NOMO-1 treated with dmso at 0.1 percent for 144 hours (cell line): ENCODE results near the gene HS1BP3.

Experiments used
- DNase-seq: peaks from one replicate; lab custom pipeline; 2025; ENCODE audit not compliant: unreplicated experiment; lab: John Stamatoyannopoulos, UW

Gene HS1BP3

DNA sequence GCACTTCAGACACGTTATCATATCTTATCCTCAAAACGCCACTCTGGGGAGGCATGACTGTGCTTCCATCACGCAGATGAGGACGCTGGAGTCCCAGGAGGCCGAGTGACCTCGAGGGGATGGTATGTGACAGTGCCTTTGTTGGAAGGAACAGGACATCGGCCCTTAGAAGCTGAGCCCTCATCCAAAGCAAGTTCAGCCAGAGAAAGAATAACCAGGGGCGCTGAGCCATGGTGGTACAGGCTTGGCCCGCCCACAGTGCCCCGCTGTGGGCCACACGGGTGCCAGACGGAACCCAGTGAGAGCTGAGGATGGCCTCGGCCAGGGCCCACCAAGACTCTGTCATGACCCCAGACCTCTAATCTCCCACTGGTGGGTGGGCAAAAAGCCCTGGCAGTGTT, 31.3 kb downstream of the HS1BP3 start:
- DNase-seq = no peak

DNA sequence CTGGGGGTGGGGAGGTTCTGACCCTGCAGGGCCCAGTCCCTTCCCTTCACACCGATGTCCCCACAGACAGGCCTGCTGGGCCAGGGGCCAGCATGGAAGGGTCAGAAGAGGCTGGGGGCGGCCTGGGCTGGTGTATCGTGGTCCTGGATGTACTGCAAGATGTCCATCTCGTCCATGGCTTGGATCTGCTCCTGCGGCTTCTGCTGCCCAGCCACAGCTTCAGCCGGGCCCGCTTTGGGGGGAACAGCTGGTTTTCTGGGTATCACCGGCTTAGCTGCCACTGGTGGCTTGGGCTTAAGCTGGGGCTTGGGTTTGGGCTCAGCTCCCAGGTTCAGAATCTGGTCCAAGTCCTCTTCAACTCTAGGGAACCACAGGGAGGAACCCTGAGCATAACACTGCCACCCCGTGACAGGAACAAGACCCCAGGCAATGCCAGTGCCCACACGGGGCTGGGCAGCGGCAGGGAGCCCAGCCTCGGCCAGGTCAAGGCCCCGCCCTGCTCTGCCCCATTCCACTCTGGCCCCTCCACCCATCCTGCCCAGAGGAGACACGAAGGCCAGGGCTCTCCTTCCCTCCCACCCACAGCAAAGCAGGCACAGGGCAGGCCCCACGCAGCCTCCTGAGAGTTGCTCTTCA, 31.9 kb downstream of the HS1BP3 start:
- no peak for DNase-seq

DNA sequence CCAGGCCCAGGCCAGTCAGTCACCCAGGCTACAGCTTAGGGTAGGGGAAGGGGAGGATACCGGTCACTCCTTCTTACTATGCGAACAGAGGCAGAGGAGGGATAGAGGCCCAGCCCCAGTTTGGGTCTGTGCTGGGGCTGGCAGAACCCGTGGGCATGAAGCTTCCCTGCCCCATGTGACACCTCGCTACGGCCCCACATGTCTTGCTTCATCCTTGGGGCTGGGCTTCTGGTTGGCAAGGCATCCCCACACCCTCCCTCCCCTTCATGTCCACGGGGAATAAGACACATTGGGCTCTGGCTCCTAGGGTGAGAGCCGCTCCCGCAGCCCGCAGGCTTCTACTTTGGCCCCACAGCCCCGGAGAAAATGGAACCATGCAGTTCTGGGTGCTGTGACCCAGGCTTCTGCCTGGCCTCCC, 32.4 kb downstream of the HS1BP3 start:
- DNase-seq = no peak

DNA sequence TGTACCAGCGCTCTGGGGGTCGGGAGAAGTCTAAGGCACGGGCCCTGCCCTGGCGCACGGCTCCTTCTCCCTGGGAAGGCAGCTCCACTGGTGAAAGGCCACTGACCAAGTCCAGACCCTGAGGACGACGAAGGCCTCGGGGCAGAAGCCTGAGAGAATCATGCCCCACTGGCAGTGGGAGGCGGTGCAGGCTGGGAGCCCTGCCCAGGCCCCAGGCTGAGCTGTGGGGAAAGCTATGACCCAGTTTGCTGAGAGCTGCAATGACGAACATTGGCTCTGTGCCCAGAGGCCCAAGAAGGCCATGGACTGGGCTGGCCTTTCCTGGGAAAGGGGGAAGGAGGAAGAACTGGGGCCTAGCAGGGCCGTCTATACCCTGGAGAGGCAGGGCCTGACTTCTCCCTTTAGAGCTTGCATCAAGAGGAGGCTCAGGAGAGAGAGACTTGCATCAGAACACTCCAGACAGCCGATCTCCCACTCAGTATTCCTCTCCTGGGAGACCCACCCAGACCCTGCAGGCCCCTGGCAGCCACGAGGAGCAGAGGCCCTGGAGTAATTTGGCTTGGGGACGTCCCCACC, 32.9 kb downstream of the HS1BP3 start:
- DNase-seq = no peak

DNA sequence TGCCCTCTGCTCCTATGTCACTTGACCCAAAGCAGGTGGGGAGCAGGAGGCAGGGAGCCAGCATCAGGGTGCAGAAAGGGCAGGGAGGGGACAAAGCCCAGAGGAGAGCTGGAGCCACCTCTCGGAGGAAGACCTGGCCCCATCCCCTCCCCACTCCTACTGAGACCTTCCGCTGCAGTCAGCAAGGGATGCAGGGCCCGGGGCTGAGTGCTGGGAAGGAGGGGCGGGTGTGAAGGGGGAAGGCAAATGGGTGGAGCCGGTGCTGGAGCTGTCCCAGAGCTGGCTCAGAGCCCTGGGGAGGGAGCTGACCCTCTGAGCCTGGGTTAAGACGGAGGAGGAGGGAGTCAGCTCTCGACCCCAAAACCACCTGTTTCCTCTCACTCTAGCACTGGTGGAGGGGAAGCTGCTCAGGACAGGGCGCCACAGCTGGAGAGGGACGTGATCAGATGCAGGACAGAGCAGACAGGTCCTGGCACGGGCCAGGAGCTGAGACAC, 33.8 kb downstream of the HS1BP3 start:
- no peak for DNase-seq

DNA sequence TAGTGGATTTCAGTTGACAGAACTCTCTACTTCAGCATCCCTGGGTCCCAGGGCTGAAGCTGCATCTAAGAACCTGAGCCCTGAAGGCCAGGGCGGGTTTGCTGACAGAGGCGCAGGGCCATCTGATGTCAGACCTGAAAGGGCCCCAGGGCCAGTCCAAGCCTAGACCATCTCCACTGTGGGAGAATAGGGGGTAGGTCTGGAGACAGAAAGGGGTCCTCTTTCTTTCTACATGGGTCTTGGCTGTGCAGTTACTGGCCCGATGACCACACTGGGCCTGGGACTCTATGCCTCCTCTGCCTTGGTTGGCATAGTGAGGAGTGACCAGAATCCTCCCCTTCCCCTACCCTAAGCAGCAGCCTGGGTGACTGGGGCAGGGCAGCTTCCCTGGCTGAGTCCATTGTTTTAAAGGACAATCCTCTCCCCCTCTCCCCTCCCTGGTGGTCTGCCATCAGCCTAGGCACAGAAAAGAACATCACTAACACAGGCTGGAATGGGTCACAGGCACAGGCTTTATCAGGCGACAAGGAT, 34.5 kb downstream of the HS1BP3 start:
- DNase-seq = no peak

DNA sequence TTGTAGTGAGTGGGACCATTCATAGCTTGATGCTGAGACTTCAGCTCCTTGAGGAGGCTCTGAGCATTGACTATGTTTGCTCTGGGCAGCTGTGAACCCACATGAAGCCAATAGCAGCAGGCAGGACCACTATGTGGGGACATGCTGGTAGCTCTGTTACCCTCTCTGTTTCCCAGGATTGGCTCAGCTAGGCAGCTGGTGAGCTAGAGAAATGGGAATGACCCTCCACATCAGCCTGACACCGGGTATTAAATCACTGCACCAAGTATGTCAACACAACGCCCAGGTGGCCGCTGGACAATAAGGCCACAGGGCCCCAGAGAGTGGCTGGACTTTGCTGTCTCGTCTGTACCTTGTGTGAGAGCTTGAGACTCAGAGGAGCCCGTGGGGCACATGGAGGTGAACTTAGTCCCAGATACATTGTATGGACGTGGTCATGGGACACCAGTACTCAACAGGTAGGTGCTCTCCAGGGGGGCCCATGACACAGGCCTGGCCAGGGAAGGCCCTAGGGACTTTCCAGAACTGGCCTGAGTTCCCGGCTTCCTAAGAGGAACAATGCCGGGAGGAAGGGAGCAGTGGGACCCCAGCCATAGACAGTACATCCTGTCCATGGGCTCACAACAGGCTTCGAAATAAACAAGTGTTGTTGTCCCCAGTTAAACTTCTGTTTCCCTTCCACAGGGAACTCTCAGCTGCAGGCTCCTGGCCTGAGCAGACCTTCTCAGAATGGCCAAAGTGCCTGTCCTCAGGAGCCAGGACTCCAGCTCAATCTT, 35.2 kb downstream of the HS1BP3 start:
- DNase-seq = no peak

DNA sequence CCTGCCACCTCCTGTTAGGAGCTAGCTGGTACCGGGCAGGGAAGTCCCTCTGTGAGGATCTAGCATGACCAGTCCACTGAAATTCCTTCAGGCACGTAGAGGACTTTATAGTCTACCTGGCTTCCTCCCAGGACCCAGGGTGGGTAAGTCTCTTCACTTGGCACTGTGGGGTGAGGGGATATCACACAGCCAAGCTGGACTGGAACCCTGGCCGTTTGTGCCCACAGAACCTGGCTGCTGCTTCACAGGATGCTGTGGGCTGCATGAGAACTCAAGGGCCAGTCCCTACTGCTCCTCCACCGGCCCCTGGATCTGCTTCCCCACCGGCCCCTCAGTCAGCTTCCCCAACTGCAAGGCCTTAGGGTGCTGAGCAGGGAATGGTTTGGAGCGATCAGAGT, 35.8 kb downstream of the HS1BP3 start:
- DNase-seq = no peak

DNA sequence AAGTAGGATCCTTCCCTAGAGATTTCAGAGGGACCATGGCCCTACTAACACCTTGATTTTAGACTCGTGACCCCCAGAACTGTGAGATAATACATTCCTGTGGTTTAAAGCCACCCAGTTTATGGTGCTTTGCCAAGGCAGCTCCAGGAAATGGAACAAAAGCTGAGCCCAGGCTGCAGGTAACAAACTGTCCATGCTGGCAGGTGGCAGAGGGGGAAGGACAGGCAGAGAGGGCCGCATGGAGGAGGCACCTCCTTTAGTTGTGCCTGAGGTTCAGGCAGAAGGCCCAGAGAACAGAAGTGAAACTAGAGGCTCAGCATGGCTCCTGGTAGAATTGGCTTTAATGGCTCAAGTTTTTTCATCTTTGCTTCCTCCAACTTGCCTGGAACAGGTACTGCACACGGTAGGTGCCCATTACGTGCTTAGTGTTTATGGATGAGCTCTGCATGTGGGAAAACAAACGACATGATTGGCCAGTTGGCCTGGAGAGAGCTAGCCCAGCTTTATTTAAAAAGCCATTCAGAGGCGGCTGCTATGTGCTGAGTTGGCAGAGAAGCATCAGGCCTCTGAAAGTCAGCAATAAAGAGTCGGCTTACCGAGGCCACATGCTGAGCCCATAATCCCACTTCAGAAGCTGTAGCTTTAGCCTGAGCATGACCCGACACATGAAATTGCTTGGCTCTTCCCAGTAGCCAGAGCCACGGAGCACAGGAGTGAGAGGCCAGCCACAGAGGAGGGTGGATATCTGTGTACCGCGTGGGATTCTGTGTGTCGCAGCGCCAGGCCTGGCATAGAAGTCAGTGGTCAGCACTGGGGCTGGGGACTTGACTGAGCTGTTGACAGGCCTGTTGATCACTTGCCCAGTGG, 36.5 kb downstream of the HS1BP3 start:
- DNase-seq = no peak

DNA sequence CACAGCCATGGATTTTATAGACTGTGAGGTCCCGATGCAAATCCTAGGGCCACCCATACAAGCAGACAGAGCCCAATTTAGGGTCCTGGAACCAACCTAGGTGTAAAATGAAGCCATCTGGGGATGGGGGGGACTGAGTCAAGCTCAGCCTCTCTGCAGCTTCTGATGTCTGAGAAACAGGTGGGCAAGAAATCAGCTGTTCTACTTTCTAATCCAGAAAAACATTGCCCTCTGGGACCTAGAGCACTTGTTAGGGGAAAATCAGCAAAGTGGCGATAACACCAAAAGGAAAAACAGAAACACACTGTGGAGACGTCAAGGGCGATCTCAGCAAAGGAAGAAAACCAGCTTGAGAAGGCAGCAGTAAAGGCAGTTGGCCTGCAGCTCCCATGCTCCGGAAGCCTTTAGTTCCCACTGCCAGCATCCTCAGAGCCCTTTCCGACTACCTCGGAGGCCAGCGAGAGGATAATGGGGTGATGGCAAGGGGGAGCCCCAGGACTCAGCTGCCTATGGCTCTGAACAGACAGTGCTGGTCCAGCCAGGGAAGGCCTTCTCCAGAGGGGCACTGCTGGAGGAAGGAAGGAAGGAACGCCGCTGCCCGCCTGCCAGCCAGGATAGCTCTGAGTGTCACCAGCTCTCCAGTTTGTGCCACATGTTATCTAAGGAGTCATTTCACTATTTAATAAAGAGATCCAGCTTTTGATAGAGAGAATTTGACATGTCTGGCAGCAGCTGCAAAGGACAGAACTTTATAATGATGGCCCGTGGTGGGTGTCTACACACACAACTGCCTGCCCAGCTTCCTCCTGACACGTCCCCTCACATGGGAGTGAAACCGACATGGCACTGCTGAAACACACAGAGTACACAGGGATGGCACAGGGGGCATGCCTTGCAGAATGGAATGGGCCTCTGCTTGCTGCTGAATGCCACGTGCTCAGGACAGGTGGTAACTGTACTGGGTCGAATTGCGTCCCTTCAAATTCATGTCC, 37.7 kb downstream of the HS1BP3 start:
- DNase-seq = no peak

DNA sequence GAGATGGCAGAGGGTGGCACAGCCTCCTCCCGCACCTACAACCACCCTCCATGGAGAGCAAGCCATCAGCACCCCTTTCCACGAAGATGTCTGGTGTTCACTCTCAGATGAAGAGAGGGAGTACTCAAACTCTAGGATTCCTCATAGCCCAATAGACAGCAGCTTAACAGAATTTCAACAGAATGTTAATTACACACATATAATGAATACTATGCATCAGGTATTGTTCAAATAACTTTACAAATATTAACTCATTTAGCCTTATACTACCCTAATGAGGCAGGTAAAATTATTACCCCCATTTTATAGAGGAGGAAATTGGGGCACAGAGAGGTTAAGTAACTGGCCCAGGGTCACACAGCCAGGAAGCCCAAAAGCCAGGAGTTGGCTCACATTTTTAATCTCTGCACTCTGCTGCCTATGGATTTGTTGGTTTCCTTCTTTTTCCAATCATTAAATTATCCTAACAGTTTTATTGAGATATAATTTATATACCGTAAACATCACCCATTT, 39.0 kb downstream of the HS1BP3 start:
- no peak for DNase-seq

DNA sequence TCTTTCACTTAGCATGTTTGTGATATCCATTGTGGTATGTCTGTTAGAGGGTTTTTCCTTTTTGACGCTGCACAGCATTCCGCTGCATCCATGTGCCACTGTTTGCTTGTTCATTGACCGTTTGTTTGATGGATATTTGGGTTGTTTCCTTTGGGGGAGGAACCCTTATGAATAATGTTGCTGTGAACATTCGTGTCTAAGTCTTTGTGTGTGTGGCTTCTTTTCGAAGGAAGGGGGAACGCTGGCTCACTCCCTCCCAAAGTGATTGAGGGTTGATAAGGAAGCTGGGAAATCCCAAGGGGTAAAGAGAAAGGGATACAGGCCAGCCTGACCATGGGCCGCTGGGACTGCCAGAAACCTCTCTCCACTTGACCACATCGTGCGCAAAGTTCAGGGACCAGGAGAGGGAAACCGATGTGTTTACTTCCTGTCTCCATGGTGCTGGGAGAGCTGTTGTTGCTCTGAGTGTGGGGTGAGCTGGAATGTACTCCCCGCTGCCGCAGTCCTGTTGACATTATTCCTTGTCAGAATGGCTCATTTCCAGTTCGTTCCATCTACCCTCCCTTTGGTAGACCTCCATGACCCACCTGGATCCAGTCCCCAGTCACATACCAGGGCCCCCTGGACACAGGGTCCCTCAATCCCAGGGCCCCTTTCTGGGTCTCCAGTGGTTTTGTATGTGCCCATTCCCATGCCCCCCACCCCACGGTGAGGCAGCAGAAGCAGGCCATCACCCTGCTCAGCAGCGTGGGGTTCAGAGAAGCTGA, 39.6 kb downstream of the HS1BP3 start:
- no peak for DNase-seq

DNA sequence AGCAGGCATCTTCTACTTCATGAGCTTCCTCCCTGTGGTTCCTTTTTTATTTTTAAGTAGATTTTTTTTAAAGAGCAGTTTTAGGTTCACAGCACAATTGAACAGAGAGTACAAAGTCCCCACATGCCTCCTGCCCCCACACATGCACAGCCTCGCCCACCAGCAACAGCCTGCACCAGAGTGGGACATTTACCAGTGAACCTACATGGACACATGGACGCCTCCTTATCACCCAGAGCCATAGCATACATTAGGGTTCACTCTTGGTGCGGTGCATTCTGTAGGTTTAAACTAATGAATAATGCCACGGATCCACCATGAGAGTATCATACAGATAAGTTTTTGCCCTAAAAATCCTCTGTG, 40.9 kb downstream of the HS1BP3 start:
- DNase-seq = no peak

DNA sequence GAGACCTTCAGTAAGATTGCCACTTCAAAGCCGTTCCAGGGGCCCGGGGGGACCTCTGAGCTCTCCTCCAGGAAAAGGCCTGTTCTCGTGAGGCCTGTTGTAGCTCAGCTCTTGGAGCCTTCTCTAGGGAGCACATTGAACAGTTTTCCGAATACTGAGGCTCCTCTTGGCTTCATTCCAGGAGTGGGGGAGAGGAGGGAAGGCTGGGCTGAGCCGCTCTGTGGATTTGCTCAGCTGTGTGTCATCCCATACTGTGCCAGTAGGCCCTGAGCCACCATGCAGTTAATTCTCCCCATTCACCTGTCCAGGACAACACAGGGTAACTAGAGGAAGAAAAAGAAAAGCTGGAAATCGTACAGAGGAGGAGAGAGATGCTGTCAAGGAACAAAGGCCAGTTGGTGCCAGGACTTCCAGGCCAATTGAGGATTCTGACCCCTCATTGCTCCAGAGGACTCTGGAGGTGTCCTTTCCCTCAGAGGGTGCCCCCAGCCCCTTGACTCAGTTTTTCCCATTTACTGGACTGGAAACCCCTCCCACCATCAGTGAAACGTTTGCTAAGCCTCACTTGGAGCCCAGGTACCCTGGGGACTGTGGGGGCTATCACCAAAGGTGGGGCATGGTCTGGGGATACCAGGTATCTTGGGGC, 41.4 kb downstream of the HS1BP3 start:
- no peak for DNase-seq

DNA sequence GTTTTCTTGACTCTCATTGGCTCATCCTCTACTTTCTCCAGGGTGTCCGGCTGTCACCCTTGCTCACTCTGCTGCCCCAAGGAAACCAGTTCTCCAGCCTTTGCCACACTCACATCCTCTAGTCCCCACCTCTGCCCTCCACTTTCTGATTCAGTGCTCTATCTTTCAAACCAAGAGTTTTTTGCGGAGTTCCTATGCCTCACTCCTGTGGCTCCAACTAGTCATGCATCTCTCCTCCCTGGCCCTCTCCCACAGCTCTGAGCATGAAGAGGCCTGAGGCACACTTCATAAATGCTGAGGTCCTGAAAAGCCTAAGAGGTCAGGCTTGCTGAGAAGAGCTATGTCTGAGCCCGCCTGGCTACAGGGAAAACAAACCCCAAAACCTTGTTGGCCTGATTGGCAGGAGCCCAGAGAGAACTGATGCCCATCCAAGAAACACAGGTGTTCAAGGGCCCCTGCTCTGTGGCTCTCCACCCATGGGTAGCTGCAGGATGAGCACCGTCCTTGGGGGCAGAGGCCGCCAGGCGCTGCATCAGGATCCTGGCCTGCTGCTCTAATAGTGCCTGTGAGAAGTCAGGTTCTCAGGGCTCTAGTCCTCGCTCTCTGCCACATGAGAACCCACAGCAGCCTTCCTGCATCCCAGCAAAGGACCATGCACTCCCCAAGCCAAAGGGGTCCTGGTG, 42.1 kb downstream of the HS1BP3 start:
- no peak for DNase-seq

DNA sequence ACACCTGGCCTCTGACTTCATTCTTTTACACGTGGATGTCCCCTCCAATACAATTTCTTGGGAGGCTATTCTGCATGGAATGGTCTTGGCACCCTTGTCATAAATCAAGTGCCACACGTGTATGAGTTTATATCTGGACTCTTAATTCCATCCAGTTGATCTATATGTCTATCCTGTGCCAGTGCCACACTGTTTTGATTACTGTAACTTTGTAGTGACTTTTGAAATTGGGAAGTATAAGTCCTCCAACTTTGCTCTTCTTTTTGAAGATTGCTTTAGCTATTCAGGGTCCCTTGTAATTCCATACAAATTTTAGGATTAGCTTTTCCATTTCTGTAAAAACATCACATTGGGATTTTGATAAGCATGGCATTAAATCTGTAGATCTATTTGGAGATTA, 43.5 kb downstream of the HS1BP3 start:
- no peak for DNase-seq

DNA sequence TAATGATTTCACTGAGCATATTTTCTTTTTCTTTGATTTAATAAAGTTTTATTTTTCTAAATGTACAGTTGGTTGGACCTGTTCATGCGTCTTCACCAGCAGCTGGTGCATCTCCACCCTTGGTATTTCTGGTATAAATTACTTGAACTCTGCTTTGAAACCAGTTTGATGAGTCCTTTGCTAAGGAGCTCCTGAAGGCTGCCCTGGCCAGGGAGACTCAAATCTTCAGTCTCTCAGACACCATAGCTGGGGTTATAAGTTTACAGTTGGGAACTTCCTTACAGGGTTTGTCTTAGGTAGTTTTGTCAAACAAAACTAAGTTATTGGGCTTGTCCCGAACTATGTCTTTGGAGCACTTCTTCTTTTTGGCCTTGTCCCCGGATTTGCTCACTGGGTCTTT, 44.7 kb downstream of the HS1BP3 start:
- DNase-seq = no peak

DNA sequence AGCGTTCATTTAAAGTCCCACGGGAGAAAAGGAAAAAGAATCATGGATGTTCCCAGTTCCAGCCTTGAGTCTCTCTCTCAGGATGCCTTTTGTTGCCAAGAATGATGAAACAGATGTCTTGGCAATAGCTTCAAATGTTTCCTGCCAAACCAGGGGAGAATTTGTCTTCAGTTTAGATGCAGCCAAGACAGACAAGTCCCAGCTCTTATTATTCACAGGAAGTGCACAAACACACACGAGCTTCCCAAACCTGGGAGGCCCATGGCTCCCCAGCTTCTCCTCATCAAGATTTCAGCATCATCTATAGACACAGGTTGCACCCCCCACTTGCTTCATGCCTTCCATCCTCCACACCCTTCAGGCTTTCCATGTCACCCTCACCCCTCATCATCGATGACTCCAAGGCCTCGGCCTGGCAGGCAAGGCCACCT, 45.9 kb downstream of the HS1BP3 start:
- DNase-seq = no peak
